H1 (cell line): Measurements from ENCODE around the gene SEPTIN7. TPM values are rescaled to one million over a fixed set of nuclear protein-coding genes. Genes with fewer than 3 reads are reported as not detected.
A peak's percentile ranks its signal among the peaks of the same experiment; 100 is the strongest.

Experiments used
- CHD7 ChIP-seq: fragments of 300-600 bp; sonication (generic); IDR thresholded peaks from 2 replicates; pipeline ENCODE4 v1.7.1; 2012; ENCODE audit warnings: low read length, moderate library complexity, mild to moderate bottlenecking, inconsistent platforms; ENCODE audit not compliant: insufficient replicate concordance
- CTCF ChIP-seq, 3 experiments: IDR thresholded peaks; 1 replicate in 2 of 3; 2 replicates in 1 of 3; pipeline versions ENCODE4 v1.5.1 to v1.6.1; 2011; ENCODE audit warnings: low read length in 3 of 3, mild to moderate bottlenecking in 3 of 3, inconsistent platforms in 2 of 3, low read depth in 1 of 3, moderate library complexity in 1 of 3; ENCODE audit not compliant: insufficient read depth in 1 of 3; ENCODE audit errors: control extremely low read depth in 1 of 3
- E2F6 ChIP-seq: IDR thresholded peaks from 2 replicates; pipeline ENCODE4 v1.6.1; 2012; ENCODE audit warnings: inconsistent platforms
- HDAC6 ChIP-seq: IDR thresholded peaks from one replicate; pipeline ENCODE4 v1.7.1; 2012; ENCODE audit warnings: low read depth, mild to moderate bottlenecking, inconsistent platforms, low read length, moderate library complexity
- KDM5A ChIP-seq: fragments of 200-600 bp; IDR thresholded peaks from 2 replicates; pipeline ENCODE4 v1.7.1; 2012; ENCODE audit warnings: mild to moderate bottlenecking, low read length, inconsistent platforms, mixed read lengths
- NANOG ChIP-seq: IDR thresholded peaks from 2 replicates; pipeline ENCODE4 v1.6.1; 2011; ENCODE audit warnings: low read length, low read depth, mild to moderate bottlenecking, inconsistent platforms; ENCODE audit not compliant: insufficient read depth, poor library complexity, severe bottlenecking
- TBP ChIP-seq: IDR thresholded peaks from 2 replicates; pipeline ENCODE4 v1.6.1; 2011; ENCODE audit warnings: low read depth, low read length, improper control_type of control experiment
- polyA plus RNA-seq, 7 experiments: library from polyadenylated mRNA; depleted of rRNA in 3 of 7; stranded (reverse) in 5 of 7; unstranded in 2 of 7; fragments of >200 nt in 5 of 7; fragments of 200-250 nt in 2 of 7; gene quantifications; 1 replicate in 5 of 7; 2 replicates in 1 of 7; 4 replicates in 1 of 7; pipeline versions ENCODE4 v1.2.1 to v1.2.3, GENCODE V29; 2011 to 2013; ENCODE audit warnings: missing spikeins in 2 of 7, mixed read lengths in 2 of 7
- total RNA-seq: library from RNA; stranded (reverse); fragmentation: NEBNext Ultra II Directional; extraction: Animal tissue kit (Norgen Biotek cat#: 25700); gene quantifications from 2 replicates; pipeline ENCODE4 v1.2.1, GENCODE V29; 2021

SEPTIN7 gene
- total and polyA plus RNA-seq, 2 of the 8 experiments (the other 6 are each of a cell fraction or from before 2014, with no cell fraction given): 85.3 to 183 TPM

- TF ChIP-seq CHD7 (no peak), TBP (peak; percentile 92), E2F6 (peak; percentile 38), CTCF (IDR thresholded peaks at IDR 0.05; ENCODE audit: control extremely low read depth in 1 of 3, insufficient read depth in 1 of 3, low read depth in 1 of 3, low read length in 3 of 3) (no peak), KDM5A (no peak), HDAC6 (no peak), NANOG (no peak)
Measured at GRCh38 chr7:35800718-35801391, at the start of gene SEPTIN7 (continued).
